Endothelial cell of umbilical vein (primary cell): Measurements from ENCODE around the gene XPA. TPM values are rescaled to one million over a fixed set of nuclear protein-coding genes. Genes with fewer than 3 reads are reported as not detected.

Experiments
- BruUV-seq: library from RNA; stranded (reverse); fragments of 400-500 nt; replicated peaks from 2 replicates; lab custom pipeline; 2021; lab: Mats Ljungman, UMichigan
- CTCF ChIA-PET: fragments of 300-600, 350-600 bp; sonication (Branson Sonifier 250); formaldehyde crosslinking; loops from one replicate; lab custom pipeline; 2021; ENCODE audit warnings: antibody characterized with exemption, inconsistent platforms; lab: Charles Lee
- POLR2A ChIA-PET: fragments of 300-600, 350-600 bp; sonication (Branson Sonifier 250); formaldehyde crosslinking; loops from one replicate; lab custom pipeline; 2021; ENCODE audit warnings: antibody characterized with exemption, inconsistent platforms; lab: Charles Lee
- DNase-seq: peaks from one replicate; pipeline ENCODE4 v3.0.0-alpha.2; 2011; ENCODE audit warnings: low read depth, low spot score
- FAIRE-seq: peaks from 2 replicates; lab custom pipeline; 2011; peaks lifted over from hg19 to GRCh38; lab: Jason Lieb, UNC
- H2AFZ ChIP-seq: 2 replicates; pipeline ENCODE4 v1.6.0; 2012; ENCODE audit warnings: low read depth, low read length, control low read depth, inconsistent platforms
- H3K27ac ChIP-seq: 2 replicates; pipeline ENCODE4 v1.5.1; 2011; ENCODE audit warnings: low read depth, mild to moderate bottlenecking, control low read depth, low read length, moderate library complexity; ENCODE audit not compliant: insufficient read depth
- H3K27me3 ChIP-seq, 2 experiments: 2 replicates each; pipeline versions ENCODE4 v1.6.0 to v1.6.1; 2011; ENCODE audit warnings: low read length in 2 of 2, mixed read lengths in 1 of 2; ENCODE audit not compliant: control insufficient read depth in 2 of 2, insufficient read depth in 2 of 2
- H3K36me3 ChIP-seq, 2 experiments: 2 replicates in 1 of 2; 3 replicates in 1 of 2; pipeline ENCODE4 v1.5.1; 2011; ENCODE audit warnings: low read length in 2 of 2, mild to moderate bottlenecking in 1 of 2, moderate library complexity in 1 of 2; ENCODE audit not compliant: control insufficient read depth in 2 of 2, insufficient read depth in 2 of 2; ENCODE audit errors: extremely low read depth in 1 of 2
- H3K4me1 ChIP-seq: 3 replicates; pipeline ENCODE4 v1.5.1; 2011; ENCODE audit warnings: mild to moderate bottlenecking, low read length; ENCODE audit not compliant: control insufficient read depth, insufficient read depth; ENCODE audit errors: extremely low read depth
- H3K4me2 ChIP-seq: 2 replicates; pipeline ENCODE4 v1.6.1; 2011; ENCODE audit warnings: low read length, control low read depth, mixed read lengths; ENCODE audit not compliant: insufficient read depth
- H3K4me3 ChIP-seq, 3 experiments: fragments of 200-600 bp in 1 of 3; sonication (generic), shearing (Covaris generic) in 1 of 3; replicated peaks in 1 of 3; 2 replicates each; pipeline ENCODE4 v1.5.1; 2011 to 2016; ENCODE audit warnings: control low read depth in 3 of 3, low read length in 3 of 3, mild to moderate bottlenecking in 2 of 3, inconsistent platforms in 1 of 3, low read depth in 1 of 3, moderate library complexity in 1 of 3; ENCODE audit not compliant: insufficient read depth in 1 of 3
- H3K79me2 ChIP-seq: 2 replicates; pipeline ENCODE4 v1.6.0; 2012; ENCODE audit warnings: low read length, inconsistent platforms; ENCODE audit not compliant: control insufficient read depth, insufficient read depth
- H3K9ac ChIP-seq: replicated peaks from 2 replicates; pipeline ENCODE3; 2011; ENCODE audit warnings: low read length, control low read depth; ENCODE audit not compliant: insufficient read depth; ENCODE audit errors: extremely low read depth
- H3K9me1 ChIP-seq: replicated peaks from 3 replicates; pipeline ENCODE4 v1.6.0; 2011; ENCODE audit warnings: mild to moderate bottlenecking, low read length; ENCODE audit not compliant: control insufficient read depth, insufficient read depth; ENCODE audit errors: extremely low read depth
- H3K9me3 ChIP-seq: replicated peaks from 2 replicates; pipeline ENCODE4 v1.5.1; 2012; ENCODE audit warnings: low read length, inconsistent platforms; ENCODE audit not compliant: control insufficient read depth, insufficient read depth
- H4K20me1 ChIP-seq: replicated peaks from 2 replicates; pipeline ENCODE3; 2011; ENCODE audit warnings: mild to moderate bottlenecking, low read length; ENCODE audit not compliant: control insufficient read depth, insufficient read depth; ENCODE audit errors: extremely low read depth
- CTCF ChIP-seq, 2 donors: IDR thresholded peaks; 1 replicate in 1 of 2; 2 replicates in 1 of 2; pipeline ENCODE4 v1.5.1; 2011; ENCODE audit warnings: low read length in 2 of 2, mild to moderate bottlenecking in 2 of 2, moderate library complexity in 2 of 2, control low read depth in 1 of 2, inconsistent platforms in 1 of 2, low read depth in 1 of 2; ENCODE audit not compliant: insufficient read depth in 1 of 2; ENCODE audit errors: extremely low read depth in 1 of 2
- EZH2 ChIP-seq: IDR thresholded peaks from 2 replicates; pipeline ENCODE4 v1.6.1; 2012; ENCODE audit warnings: borderline replicate concordance, low read depth, mild to moderate bottlenecking, moderate library complexity, low read length, inconsistent platforms; ENCODE audit not compliant: severe bottlenecking
- FOS ChIP-seq: IDR thresholded peaks from 2 replicates; pipeline ENCODE4 v1.6.1; 2011; ENCODE audit warnings: mild to moderate bottlenecking, low read length, moderate library complexity, borderline replicate concordance; ENCODE audit not compliant: insufficient read depth
- GATA2 ChIP-seq: IDR thresholded peaks from 2 replicates; pipeline ENCODE4 v1.7.0; 2011; ENCODE audit warnings: low read depth, mild to moderate bottlenecking, moderate library complexity, mixed read lengths, low read length; ENCODE audit not compliant: insufficient read length, insufficient read depth
- JUN ChIP-seq: IDR thresholded peaks from 2 replicates; pipeline ENCODE4 v1.6.1; 2011; ENCODE audit warnings: borderline replicate concordance, low read depth; ENCODE audit not compliant: insufficient read length, insufficient read depth
- MAX ChIP-seq: IDR thresholded peaks from 2 replicates; pipeline ENCODE4 v1.6.1; 2011; ENCODE audit not compliant: insufficient read depth, insufficient read length
- MYC ChIP-seq: IDR thresholded peaks from one replicate; pipeline ENCODE4 v1.6.1; 2011; ENCODE audit warnings: mild to moderate bottlenecking, low read depth, low read length
- POLR2A ChIP-seq: IDR thresholded peaks from 2 replicates; pipeline ENCODE4 v1.6.1; 2012; ENCODE audit warnings: low read depth, mild to moderate bottlenecking, control low read depth, low read length
- POLR2AphosphoS5 ChIP-seq: IDR thresholded peaks from 2 replicates; pipeline ENCODE4 v1.6.1; 2012; ENCODE audit warnings: low read depth, mild to moderate bottlenecking, control low read depth, low read length, moderate library complexity; ENCODE audit not compliant: insufficient read depth
- dilution Hi-C: fragments of 300-500 bp; cut with MboI; formaldehyde crosslinking; loops from one replicate; pipeline ENCODE4 v1.15.0; 2019; ENCODE audit warnings: low sequenced_read_pairs; ENCODE audit not compliant: extremely low pct_ligation_motif_present
- intact Hi-C: fragments of 100-400 bp; cut with micrococcal nuclease; formaldehyde crosslinking; loops from one replicate; pipeline ENCODE4 v1.10.0; 2022
- polyA plus RNA-seq, 4 experiments: library from polyadenylated mRNA; depleted of rRNA in 3 of 4; stranded (reverse) in 3 of 4; unstranded in 1 of 4; fragments of >200 nt; gene quantifications; 2 replicates each; pipeline versions ENCODE4 v1.2.1 to v1.2.3, GENCODE V29; 2011 to 2012; ENCODE audit warnings: missing spikeins in 1 of 4
- total RNA-seq: library from RNA; stranded (reverse); gene quantifications from 2 replicates; pipeline ENCODE4 v1.2.3, GENCODE V29; 2021

Gene XPA
- total and polyA plus RNA-seq, 2 donors (not counting 3 experiments of a cell fraction or from before 2014, with no cell fraction given), result 3.6 to 21.1 TPM

GRCh38 chr9:97647996-97648395, 49.1 kb downstream of the XPA start:
- intact Hi-C loops, result no loop called here
- DNase-seq (no peak), FAIRE-seq (no peak)
- Histone ChIP-seq H3K4me2 (no peak overlapping the region), H3K4me1 (peaks cover 10% of the 10 kb centered on the region), H3K9me1 (no peaks in the 10 kb centered on the region), H3K79me2 (peaks cover 20% of the 10 kb centered on the region), H2AFZ (no peak overlapping the region), H3K4me3 (no peak overlapping the region), H3K27ac (no peak overlapping the region), H3K27me3 (no peaks in the 10 kb centered on the region), H4K20me1 (no peaks in the 10 kb centered on the region), H3K36me3 (peaks cover 15 to 42% of the 10 kb centered on the region in 2 experiments), H3K9ac (no peak overlapping the region), H3K9me3 (no peaks in the 10 kb centered on the region)
- POLR2A ChIA-PET, result interaction anchor here (1.1 kb wide), 1 partner anchor 9 kb away, joined by 3 read pairs; no protein-coding TSS in a partner anchor
- BruUV-seq, result no TSS peak
- TF ChIP-seq MAX, result no peak
- no peak for TF ChIP-seq GATA2
- no peak for TF ChIP-seq MYC
- TF ChIP-seq JUN, result no peak
- no peak for TF ChIP-seq POLR2A
- no peak for TF ChIP-seq POLR2AphosphoS5
- no peak for TF ChIP-seq FOS
- no peak for TF ChIP-seq EZH2
- no peak for TF ChIP-seq CTCF (IDR thresholded peaks at IDR 0.05; ENCODE audit: extremely low read depth in 1 of 2, insufficient read depth in 1 of 2, low read depth in 1 of 2, low read length in 2 of 2)
- dilution Hi-C loops, result no loop called here
- CTCF ChIA-PET, result no interaction called here
